Measurements from ENCODE around the gene THRB. TPM values are rescaled to one million over a fixed set of nuclear protein-coding genes. Genes with fewer than 3 reads are reported as not detected.

Gene THRB
- total RNA-seq, 1 donor from 2014 or later = 22.8 TPM

DNA sequence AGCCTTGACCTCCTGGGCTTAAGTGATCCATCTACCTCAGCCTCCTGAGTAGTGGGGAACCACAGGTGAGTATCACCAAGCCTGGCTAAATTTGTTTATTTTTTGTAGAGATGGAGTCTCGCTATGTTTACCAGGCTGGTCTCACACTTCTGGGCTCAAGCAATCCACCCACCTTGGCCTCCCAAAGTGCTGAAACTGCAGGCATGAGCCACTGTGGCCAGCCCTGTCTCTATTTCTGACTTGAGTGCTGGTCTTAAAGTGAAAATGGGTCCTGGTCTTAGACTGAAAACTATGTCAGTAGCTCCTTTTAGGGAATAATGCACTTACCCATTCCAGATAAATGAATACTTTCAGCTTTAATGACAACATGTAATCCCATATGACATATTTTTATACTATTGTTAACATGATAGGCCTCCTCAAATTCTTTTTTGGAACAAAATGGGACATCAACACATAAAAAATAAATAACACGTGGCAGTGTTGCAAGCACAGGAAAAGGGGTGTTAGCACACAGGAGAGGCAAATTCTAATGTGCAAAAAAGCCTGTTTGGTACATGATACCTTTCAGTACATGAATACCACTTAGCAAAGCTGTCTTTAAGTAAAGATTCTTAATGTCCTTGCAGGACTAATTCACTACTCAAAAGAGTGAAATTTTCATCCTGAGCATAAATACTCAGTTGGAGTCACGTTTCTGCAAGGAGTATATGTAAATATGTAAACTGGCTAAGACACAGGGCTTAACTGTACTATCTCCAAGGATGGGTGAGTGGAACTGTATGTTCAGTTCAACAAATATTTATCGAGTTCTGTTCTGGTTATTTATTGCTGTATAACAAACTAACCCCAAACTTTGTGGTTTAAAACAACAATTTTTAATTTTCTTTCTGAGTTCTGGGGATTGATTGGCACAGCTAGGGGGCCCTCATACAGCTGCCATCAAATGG is 354.9 kb downstream of the THRB start:
- intact Hi-C loops (cut with DNase I) = loop anchor here (5.0 kb wide), 1 partner anchor 87 kb away; no protein-coding TSS in a partner anchor
- Histone ChIP-seq H3K36me3 (peaks cover 0 to 8% of the 10 kb centered on the region in 2 donors), H3K27me3 (no peaks in the 10 kb centered on the region), H3K4me3 (no peak overlapping the region), H3K27ac (no peak overlapping the region), H3K4me1 (peaks cover 24% of the 10 kb centered on the region), H3K9me3 (no peaks in the 10 kb centered on the region)
- TF ChIP-seq POLR2A (IDR thresholded peaks at IDR 0.05) = no peak
- TF ChIP-seq POLR2AphosphoS5 (IDR thresholded peaks at IDR 0.05; ENCODE audit: insufficient read depth in 1 of 2, low read depth in 1 of 2) = no peak
- TF ChIP-seq, protein P1, sequence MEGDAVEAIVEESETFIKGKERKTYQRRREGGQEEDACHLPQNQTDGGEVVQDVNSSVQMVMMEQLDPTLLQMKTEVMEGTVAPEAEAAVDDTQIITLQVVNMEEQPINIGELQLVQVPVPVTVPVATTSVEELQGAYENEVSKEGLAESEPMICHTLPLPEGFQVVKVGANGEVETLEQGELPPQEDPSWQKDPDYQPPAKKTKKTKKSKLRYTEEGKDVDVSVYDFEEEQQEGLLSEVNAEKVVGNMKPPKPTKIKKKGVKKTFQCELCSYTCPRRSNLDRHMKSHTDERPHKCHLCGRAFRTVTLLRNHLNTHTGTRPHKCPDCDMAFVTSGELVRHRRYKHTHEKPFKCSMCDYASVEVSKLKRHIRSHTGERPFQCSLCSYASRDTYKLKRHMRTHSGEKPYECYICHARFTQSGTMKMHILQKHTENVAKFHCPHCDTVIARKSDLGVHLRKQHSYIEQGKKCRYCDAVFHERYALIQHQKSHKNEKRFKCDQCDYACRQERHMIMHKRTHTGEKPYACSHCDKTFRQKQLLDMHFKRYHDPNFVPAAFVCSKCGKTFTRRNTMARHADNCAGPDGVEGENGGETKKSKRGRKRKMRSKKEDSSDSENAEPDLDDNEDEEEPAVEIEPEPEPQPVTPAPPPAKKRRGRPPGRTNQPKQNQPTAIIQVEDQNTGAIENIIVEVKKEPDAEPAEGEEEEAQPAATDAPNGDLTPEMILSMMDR (IDR thresholded peaks at IDR 0.05) = no peak
- DNase-seq (ENCODE audit: extremely low spot score in 2 of 2) = no peak

DNA sequence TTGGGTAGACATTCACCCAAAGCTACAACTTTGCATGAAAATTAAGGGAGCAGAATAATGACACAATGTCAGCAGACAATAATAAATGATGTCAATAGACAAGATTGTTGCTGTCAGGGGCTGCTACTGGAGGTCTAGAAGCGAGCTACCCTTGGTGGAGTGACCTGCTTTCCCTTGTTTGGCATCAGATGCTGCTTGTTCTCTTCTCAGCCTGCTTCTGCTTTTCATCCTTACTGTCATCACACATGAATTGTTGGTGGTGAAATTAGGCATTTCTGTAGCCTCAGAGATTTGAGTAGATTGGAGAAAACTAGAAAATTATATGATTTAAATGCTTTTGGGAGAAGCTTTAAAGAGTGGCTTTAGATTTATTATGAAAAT is 355.8 kb downstream of the THRB start:
- H3K36me3 ChIP-seq = peaks cover 0 to 8% of the 10 kb centered on the region in 2 donors
- no peak overlapping the region for H3K4me3 ChIP-seq
- H3K4me1 ChIP-seq = peaks cover 24% of the 10 kb centered on the region
- H3K27me3 ChIP-seq = no peaks in the 10 kb centered on the region
- TF ChIP-seq, protein P1 (IDR thresholded peaks at IDR 0.05) = no peak
- no peak overlapping the region for H3K27ac ChIP-seq
- H3K9me3 ChIP-seq = no peaks in the 10 kb centered on the region
- no peak for DNase-seq (ENCODE audit: extremely low spot score in 2 of 2)
- intact Hi-C loops (cut with DNase I) = loop anchor here (5.0 kb wide), 1 partner anchor 87 kb away; no protein-coding TSS in a partner anchor

DNA sequence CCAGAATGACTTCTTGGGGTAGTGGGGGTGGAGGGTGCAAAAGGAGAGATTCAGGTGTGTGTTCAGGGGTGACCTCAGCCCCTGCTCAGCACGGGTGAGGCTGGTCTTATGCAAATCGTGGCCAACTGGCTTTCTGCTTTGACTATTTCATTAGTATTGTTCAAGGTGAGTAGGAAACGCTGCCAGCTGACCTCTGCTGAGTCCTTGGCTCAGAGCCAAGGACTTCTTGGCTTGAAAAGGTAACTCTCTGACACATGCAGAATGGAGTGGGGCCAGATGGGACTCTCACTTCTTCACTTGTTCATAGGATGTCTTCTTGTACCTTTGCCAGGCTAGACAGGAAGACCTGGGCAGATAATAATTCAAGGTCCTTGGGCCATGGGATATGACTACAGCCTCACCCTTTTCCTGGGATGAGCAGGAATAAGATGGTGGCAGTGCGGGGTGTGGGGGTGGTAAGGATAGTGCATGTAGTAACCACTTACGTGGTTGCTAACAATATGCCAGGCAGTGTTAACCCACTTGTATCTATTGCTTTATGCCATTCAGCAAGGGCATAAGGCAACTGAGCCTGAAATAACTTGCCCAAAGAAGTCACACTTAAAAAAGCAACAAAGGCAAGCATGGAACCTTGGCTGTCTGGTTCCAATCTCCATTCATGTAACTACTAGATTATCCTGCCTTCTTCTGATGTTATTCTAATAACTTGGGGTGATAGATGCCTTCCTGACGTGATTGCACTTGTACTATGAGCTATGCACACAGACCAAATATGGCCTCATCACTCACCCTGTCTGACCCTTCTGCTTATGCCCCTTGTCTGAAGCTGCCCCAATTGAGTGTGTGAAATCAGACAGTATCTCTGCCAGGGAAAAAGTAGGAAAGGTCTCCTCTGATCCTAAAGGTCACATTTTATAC is 356.4 kb downstream of the THRB start:
- Histone ChIP-seq H3K27ac (no peak overlapping the region), H3K9me3 (no peaks in the 10 kb centered on the region), H3K4me1 (peaks cover 24% of the 10 kb centered on the region), H3K27me3 (no peaks in the 10 kb centered on the region), H3K36me3 (peaks cover 0 to 8% of the 10 kb centered on the region in 2 donors), H3K4me3 (no peak overlapping the region)
- TF ChIP-seq POLR2A (IDR thresholded peaks at IDR 0.05) = no peak
- no peak for TF ChIP-seq POLR2AphosphoS5 (IDR thresholded peaks at IDR 0.05; ENCODE audit: insufficient read depth in 1 of 2, low read depth in 1 of 2)
- TF ChIP-seq, protein P1 (IDR thresholded peaks at IDR 0.05) = no peak
- no peak for DNase-seq (ENCODE audit: extremely low spot score in 2 of 2)
- intact Hi-C loops (cut with DNase I) = loop anchor here (5.0 kb wide), 1 partner anchor 86 kb away; no protein-coding TSS in a partner anchor

DNA sequence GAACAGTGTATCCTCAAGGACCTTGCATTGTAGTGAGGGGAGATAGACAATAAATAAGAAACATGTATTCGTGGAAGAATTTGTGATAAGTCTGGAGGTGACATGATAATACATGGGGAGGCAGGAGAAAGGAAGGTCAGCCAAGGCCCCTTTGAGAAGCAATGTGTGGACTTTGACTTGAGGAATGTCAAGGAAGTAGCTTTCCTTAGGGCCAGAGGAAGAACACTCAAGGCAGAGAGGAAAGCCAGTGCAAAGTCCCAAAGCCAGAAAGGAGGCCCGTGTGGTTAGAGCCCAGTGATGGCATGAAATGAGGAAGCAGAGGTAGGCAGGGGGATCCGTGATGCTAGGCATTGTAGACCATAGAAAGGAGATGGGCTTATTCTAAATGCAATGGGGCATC is 357.3 kb downstream of the THRB start:
- no peak overlapping the region for H3K4me3 ChIP-seq
- no peaks in the 10 kb centered on the region for H3K9me3 ChIP-seq
- peaks cover 0 to 15% of the 10 kb centered on the region in 2 donors for H3K36me3 ChIP-seq
- TF ChIP-seq POLR2A (IDR thresholded peaks at IDR 0.05) (no peak), POLR2AphosphoS5 (IDR thresholded peaks at IDR 0.05; ENCODE audit: insufficient read depth in 1 of 2, low read depth in 1 of 2) (no peak)
- TF ChIP-seq, protein P1 (IDR thresholded peaks at IDR 0.05) = no peak
- H3K27ac ChIP-seq = no peak overlapping the region
- no peak for DNase-seq (ENCODE audit: extremely low spot score in 2 of 2)
- H3K4me1 ChIP-seq = peaks cover 24% of the 10 kb centered on the region
- intact Hi-C loops (cut with DNase I) = loop anchor here (5.0 kb wide), 1 partner anchor 85 kb away; no protein-coding TSS in a partner anchor
- H3K27me3 ChIP-seq = no peaks in the 10 kb centered on the region

Measured in vagina (tissue), 2 donors.